Vagina (tissue), 2 donors: ENCODE measurements around the gene TMEM45A.

Experiments
- CTCF ChIP-seq, 3 experiments: fragments of 450-650 bp in 2 of 3; fragments of 200-600 bp in 1 of 3; sonication (generic) in 1 of 3; IDR thresholded peaks; one replicate each; pipeline ENCODE4 v1.5.1; 2017 to 2019; ENCODE audit warnings: antibody characterized with exemption in 3 of 3, mild to moderate bottlenecking in 2 of 3, moderate library complexity in 2 of 3
- POLR2AphosphoS5 ChIP-seq, 2 donors: sonication (generic); formaldehyde crosslinking; IDR thresholded peaks; one replicate each; pipeline ENCODE4 v1.9.0; 2017; ENCODE audit warnings: antibody characterized with exemption in 2 of 2, mild to moderate bottlenecking in 2 of 2, low read depth in 1 of 2; ENCODE audit not compliant: insufficient read depth in 1 of 2

- no peak for TF ChIP-seq CTCF (IDR thresholded peaks at IDR 0.05)
- no peak for TF ChIP-seq POLR2AphosphoS5 (IDR thresholded peaks at IDR 0.05; ENCODE audit: insufficient read depth in 1 of 2, low read depth in 1 of 2)
These were observed 65.8 kb downstream of the TMEM45A start for GRCh38 chr3:100558233-100558632.
